Retinal pigment epithelial cell (primary cell): Measurements from ENCODE around the gene BEND6.
"Not testable (repeated sequence)": the region's sequence is repeated elsewhere in the genome, so short reads cannot be mapped to it uniquely, and the experiment has no call there.

Experiments
- DNase-seq: peaks from one replicate; pipeline ENCODE4 v3.0.0-alpha.2; 2010; ENCODE audit warnings: low read depth
- H3K4me3 ChIP-seq: 2 replicates; pipeline ENCODE4 v1.5.1; 2011; ENCODE audit warnings: mild to moderate bottlenecking, low read length, control low read depth, moderate library complexity
- TF ChIP-seq, protein P1 (sequence below): conservative IDR thresholded peaks from 2 replicates; pipeline ENCODE4 v1.5.1; 2011; ENCODE audit warnings: low read depth, low read length, control low read depth, inconsistent platforms

The BEND6 gene

DNA sequence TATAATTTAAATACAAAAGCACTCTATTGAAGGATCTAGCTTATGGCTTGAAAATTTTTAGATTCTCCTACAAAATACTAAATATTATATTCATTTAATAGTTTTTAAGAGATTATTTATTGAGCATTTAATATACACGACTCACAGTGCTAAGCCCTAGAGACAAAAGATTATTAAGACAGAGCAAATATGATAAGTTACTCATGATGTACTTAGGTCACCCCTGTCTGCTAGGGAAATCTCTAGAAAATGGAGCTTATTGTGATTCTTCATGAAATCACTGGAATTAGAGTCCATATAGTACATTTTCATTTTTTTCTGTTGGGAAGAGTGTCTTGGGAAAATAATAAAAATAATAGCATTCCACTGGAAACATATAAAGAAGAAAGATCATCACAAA, 37.8 kb downstream of the BEND6 start:
- H3K4me3 ChIP-seq = no peak overlapping the region
- TF ChIP-seq, protein P1, sequence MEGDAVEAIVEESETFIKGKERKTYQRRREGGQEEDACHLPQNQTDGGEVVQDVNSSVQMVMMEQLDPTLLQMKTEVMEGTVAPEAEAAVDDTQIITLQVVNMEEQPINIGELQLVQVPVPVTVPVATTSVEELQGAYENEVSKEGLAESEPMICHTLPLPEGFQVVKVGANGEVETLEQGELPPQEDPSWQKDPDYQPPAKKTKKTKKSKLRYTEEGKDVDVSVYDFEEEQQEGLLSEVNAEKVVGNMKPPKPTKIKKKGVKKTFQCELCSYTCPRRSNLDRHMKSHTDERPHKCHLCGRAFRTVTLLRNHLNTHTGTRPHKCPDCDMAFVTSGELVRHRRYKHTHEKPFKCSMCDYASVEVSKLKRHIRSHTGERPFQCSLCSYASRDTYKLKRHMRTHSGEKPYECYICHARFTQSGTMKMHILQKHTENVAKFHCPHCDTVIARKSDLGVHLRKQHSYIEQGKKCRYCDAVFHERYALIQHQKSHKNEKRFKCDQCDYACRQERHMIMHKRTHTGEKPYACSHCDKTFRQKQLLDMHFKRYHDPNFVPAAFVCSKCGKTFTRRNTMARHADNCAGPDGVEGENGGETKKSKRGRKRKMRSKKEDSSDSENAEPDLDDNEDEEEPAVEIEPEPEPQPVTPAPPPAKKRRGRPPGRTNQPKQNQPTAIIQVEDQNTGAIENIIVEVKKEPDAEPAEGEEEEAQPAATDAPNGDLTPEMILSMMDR = no peak

GRCh38 chr6:56995347-56995902, 40.5 kb downstream of the BEND6 start:
- no peak overlapping the region for H3K4me3 ChIP-seq
- DNase-seq = no peak
- TF ChIP-seq, protein P1 = peak; percentile 29

More for the DNA sequence above, 37.8 kb downstream of the BEND6 start:
- no peak for DNase-seq

DNA sequence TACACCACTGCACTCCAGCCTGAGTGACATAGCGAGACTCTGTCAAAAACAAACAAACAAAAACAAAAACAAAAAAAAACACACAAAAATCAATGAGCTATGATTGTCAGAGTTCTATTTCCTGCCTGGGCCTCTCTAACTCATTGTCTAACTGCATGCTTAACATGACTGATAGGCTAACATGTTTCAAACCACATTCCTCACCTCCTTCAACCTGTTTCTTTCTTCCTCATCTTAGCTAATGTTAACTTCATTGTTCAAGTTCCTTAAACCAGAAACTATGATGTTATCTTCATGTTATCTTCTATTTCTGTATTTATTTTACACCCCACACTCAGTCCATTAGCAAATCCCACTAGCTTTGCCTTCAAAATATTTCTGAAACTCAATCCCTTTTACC, 41.5 kb downstream of the BEND6 start:
- no peak overlapping the region for H3K4me3 ChIP-seq
- TF ChIP-seq, protein P1 = no peak
- no peak for DNase-seq

GRCh38 chr6:56999049-56999448, 44.1 kb downstream of the BEND6 start:
- TF ChIP-seq, protein P1 = no peak
- no peak for DNase-seq
- H3K4me3 ChIP-seq = no peak overlapping the region

GRCh38 chr6:56999748-57000147, 44.8 kb downstream of the BEND6 start:
- not testable (repeated sequence) for DNase-seq

DNA sequence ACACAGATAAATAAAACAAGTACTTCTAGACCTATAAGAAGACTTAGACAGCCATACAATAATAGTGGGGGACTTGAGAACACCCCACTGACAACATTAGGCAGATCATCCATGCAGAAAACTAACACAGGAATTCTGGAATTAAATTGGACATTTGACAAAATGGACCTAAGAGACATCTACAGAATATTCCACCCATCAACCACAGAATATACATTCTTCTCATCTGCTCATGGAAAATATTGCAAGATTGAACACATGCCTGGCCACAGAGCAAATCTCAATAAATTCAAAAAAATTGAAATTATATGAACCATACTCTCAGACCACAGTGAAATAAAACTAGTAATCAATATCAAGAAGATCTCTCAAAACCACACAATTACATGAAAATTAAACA, 47.3 kb downstream of the BEND6 start:
- H3K4me3 ChIP-seq = no peak overlapping the region
- no peak for DNase-seq
- TF ChIP-seq, protein P1 = no peak

More at GRCh38 chr6:56999748-57000147, 44.8 kb downstream of the BEND6 start:
- H3K4me3 ChIP-seq = not testable (repeated sequence)

- DNase-seq = no peak
- TF ChIP-seq, protein P1 = no peak
- no peak overlapping the region for H3K4me3 ChIP-seq
These were observed 49.4 kb downstream of the BEND6 start for GRCh38 chr6:57004292-57004691.
